C4-2B (cell line): Measurements from ENCODE around the gene WT1.

Experiments used
- ZFX ChIP-seq: fragments of 450-650 bp; IDR thresholded peaks from 2 replicates; pipeline ENCODE4 v1.6.1; 2017
- TF ChIP-seq, protein P1 (sequence below): fragments of 450-650 bp; conservative IDR thresholded peaks from 2 replicates; pipeline ENCODE4 v1.5.1; 2017; ENCODE audit warnings: mild to moderate bottlenecking

DNA sequence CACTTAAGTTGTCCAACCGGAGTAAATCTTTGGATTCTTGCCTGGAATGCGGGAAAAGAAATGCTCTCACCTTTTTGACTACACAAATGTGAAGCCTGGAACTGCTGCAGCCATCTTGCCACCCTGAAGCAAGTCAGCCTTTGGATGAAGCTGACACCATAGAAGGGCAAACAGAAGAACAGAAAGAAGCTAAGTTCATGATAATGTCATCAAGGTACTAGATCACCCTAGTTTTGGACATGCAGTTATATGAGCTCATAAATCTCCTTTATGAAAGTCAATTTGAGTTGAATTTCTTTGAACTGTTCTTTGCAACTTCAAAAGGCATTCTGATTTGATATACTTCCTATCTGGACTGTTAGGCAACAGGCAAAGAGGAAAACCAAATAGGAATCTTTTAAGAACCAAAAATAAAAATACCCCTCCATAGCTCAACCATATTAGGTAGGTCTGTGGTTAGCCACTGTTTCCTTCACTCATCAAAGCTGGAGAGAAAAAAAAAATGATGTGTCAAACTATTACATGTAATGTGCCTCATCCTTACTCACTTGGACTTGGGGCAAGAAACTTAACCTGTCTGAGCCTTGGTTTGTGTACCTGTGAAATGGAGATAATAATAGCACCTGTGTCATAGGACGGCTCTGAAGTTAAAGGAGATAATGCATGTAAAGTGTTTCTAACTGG lies 91.9 kb downstream of the WT1 start:
- TF ChIP-seq, protein P1, sequence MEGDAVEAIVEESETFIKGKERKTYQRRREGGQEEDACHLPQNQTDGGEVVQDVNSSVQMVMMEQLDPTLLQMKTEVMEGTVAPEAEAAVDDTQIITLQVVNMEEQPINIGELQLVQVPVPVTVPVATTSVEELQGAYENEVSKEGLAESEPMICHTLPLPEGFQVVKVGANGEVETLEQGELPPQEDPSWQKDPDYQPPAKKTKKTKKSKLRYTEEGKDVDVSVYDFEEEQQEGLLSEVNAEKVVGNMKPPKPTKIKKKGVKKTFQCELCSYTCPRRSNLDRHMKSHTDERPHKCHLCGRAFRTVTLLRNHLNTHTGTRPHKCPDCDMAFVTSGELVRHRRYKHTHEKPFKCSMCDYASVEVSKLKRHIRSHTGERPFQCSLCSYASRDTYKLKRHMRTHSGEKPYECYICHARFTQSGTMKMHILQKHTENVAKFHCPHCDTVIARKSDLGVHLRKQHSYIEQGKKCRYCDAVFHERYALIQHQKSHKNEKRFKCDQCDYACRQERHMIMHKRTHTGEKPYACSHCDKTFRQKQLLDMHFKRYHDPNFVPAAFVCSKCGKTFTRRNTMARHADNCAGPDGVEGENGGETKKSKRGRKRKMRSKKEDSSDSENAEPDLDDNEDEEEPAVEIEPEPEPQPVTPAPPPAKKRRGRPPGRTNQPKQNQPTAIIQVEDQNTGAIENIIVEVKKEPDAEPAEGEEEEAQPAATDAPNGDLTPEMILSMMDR: no peak
- TF ChIP-seq ZFX: no peak
